Fibroblast of lung (primary cell): ENCODE data around the gene RNF225.
"Not testable (repeated sequence)": the region's sequence is repeated elsewhere in the genome, so short reads cannot be mapped to it uniquely, and the experiment has no call there.

Experiments used
- EZH2 ChIP-seq: IDR thresholded peaks from 2 replicates; pipeline ENCODE4 v1.5.1; 2012; ENCODE audit warnings: low read length, control low read depth, mild to moderate bottlenecking; ENCODE audit errors: missing control alignments
- TF ChIP-seq, protein P1 (sequence below), 2 donors: IDR thresholded peaks in 1 of 2; conservative IDR thresholded peaks in 1 of 2; 1 replicate in 1 of 2; 2 replicates in 1 of 2; pipeline ENCODE4 v1.5.1; 2011 to 2012; ENCODE audit warnings: low read length in 2 of 2, control low read depth in 1 of 2, inconsistent platforms in 1 of 2, low read depth in 1 of 2, mild to moderate bottlenecking in 1 of 2

DNA sequence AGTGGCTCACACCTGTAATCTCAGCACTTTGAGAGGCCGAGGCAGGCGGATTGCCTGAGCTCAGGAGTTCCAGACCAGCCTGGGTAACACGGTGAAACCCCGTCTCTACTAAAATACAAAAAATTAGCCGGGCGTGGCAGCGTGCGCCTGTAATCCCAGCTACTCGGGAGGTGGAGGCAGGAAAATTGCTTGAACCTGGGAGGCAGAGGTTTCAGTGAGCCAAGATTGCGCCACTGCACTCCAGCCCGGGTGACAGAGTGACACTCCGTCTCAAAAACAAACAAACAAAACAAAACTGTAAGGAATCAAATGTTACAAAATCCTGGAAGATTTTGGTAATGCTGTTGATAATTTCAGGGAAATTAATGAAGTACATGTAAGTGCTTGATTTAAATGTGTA is 47.4 kb upstream of the RNF225 start:
- TF ChIP-seq, protein P1, sequence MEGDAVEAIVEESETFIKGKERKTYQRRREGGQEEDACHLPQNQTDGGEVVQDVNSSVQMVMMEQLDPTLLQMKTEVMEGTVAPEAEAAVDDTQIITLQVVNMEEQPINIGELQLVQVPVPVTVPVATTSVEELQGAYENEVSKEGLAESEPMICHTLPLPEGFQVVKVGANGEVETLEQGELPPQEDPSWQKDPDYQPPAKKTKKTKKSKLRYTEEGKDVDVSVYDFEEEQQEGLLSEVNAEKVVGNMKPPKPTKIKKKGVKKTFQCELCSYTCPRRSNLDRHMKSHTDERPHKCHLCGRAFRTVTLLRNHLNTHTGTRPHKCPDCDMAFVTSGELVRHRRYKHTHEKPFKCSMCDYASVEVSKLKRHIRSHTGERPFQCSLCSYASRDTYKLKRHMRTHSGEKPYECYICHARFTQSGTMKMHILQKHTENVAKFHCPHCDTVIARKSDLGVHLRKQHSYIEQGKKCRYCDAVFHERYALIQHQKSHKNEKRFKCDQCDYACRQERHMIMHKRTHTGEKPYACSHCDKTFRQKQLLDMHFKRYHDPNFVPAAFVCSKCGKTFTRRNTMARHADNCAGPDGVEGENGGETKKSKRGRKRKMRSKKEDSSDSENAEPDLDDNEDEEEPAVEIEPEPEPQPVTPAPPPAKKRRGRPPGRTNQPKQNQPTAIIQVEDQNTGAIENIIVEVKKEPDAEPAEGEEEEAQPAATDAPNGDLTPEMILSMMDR (conservative IDR thresholded peaks at IDR 0.05 in 1 of 2, IDR thresholded peaks at IDR 0.05 in 1 of 2; ENCODE audit: low read depth in 1 of 2, low read length in 2 of 2): not testable (repeated sequence)
- not testable (repeated sequence) for TF ChIP-seq EZH2
